HepG2 (cell line): ENCODE data around the gene ADM. TPM values are rescaled to one million over a fixed set of nuclear protein-coding genes. Genes with fewer than 3 reads are reported as not detected.

Experiments
- AGO1 ChIP-seq: fragments of 200-400 bp; formaldehyde crosslinking; IDR thresholded peaks from 2 replicates; pipeline ENCODE4 v1.6.1; 2017; ENCODE audit warnings: mild to moderate bottlenecking, low read depth, low read length, moderate library complexity; ENCODE audit not compliant: poor library complexity, severe bottlenecking
- HMG20B ChIP-seq: conservative IDR thresholded peaks from 2 replicates; pipeline ENCODE4 v1.6.1; 2016; ENCODE audit warnings: missing genetic modification reagents, missing compliant biosample characterization
- KMT2A ChIP-seq: sonication (generic); formaldehyde crosslinking; IDR thresholded peaks from 2 replicates; pipeline ENCODE4 v1.4.0; 2020; ENCODE audit warnings: missing genetic modification reagents
- MAZ ChIP-seq, 2 experiments: sonication (generic) in 1 of 2; formaldehyde crosslinking in 1 of 2; IDR thresholded peaks; 2 replicates each; pipeline versions ENCODE4 v1.5.0 to v1.6.1; 2012 to 2020; ENCODE audit warnings: low read depth in 2 of 2, mild to moderate bottlenecking in 2 of 2, borderline replicate concordance in 1 of 2, improper control_type of control experiment in 1 of 2, low read length in 1 of 2, missing genetic modification reagents in 1 of 2, moderate library complexity in 1 of 2
- SNAI1 ChIP-seq: sonication (generic); formaldehyde crosslinking; IDR thresholded peaks from 2 replicates; pipeline ENCODE4 v1.5.0; 2020; ENCODE audit warnings: mild to moderate bottlenecking, missing genetic modification reagents, borderline replicate concordance
- TEAD3 ChIP-seq: optimal IDR thresholded peaks from 2 replicates; pipeline ENCODE3; 2016; ENCODE audit warnings: borderline replicate concordance
- ZNF136 ChIP-seq: sonication (generic); formaldehyde crosslinking; IDR thresholded peaks from 2 replicates; pipeline ENCODE4 v1.8.1; 2022; ENCODE audit warnings: low read depth, mild to moderate bottlenecking, moderate library complexity, missing genetic modification reagents
- ZNF547 ChIP-seq: sonication (generic); formaldehyde crosslinking; IDR thresholded peaks from 2 replicates; pipeline ENCODE4 v1.5.1; 2020; ENCODE audit warnings: mild to moderate bottlenecking, missing genetic modification reagents
- ZNF614 ChIP-seq: IDR thresholded peaks from 2 replicates; pipeline ENCODE4 v1.6.1; 2018; ENCODE audit warnings: missing biosample characterization, missing genetic modification reagents, inconsistent platforms, borderline replicate concordance
- polyA plus RNA-seq, 8 experiments: library from polyadenylated mRNA; depleted of rRNA in 3 of 8; stranded (reverse) in 7 of 8; unstranded in 1 of 8; fragments of >200 nt; fragmentation: Illumina TruSeq in 4 of 8; extraction: Trizol in 4 of 8; gene quantifications; 2 replicates each; pipeline versions ENCODE4 v1.2.1 to v1.2.3, GENCODE V29; 2011 to 2016; ENCODE audit warnings: low read depth in 4 of 8, missing spikeins in 1 of 8, mixed read lengths in 1 of 8; ENCODE audit not compliant: insufficient read depth in 1 of 8
- total RNA-seq, 5 experiments: library from RNA; depleted of rRNA; stranded (reverse); fragments of >200 nt; fragmentation: Illumina TruSeq; extraction: Trizol; gene quantifications; 2 replicates each; pipeline ENCODE4 v1.2.3, GENCODE V29; 2016; ENCODE audit warnings: low read depth in 1 of 5
- TF ChIP-seq, protein P1 (sequence below): sonication (generic); formaldehyde crosslinking; IDR thresholded peaks from 2 replicates; pipeline ENCODE4 v1.4.0; 2020; ENCODE audit warnings: missing genetic modification reagents, borderline replicate concordance
- TF ChIP-seq, protein P2 (sequence below): sonication (generic); formaldehyde crosslinking; IDR thresholded peaks from 2 replicates; pipeline ENCODE4 v1.5.1; 2020; ENCODE audit warnings: missing genetic modification reagents, mild to moderate bottlenecking, borderline replicate concordance
- TF ChIP-seq, protein P3 (sequence below): sonication (generic); formaldehyde crosslinking; IDR thresholded peaks from 2 replicates; pipeline ENCODE4 v1.4.0; 2020; ENCODE audit warnings: missing genetic modification reagents
- TF ChIP-seq, protein P4 (sequence below): sonication (generic); formaldehyde crosslinking; IDR thresholded peaks from 2 replicates; pipeline ENCODE4 v1.8.1; 2023; ENCODE audit warnings: mild to moderate bottlenecking, missing genetic modification reagents, borderline replicate concordance

The ADM gene
- total and polyA plus RNA-seq, 2 of the 13 experiments (the other 11 are each of a cell fraction or from before 2014, with no cell fraction given), result 10.7 to 26.1 TPM

DNA sequence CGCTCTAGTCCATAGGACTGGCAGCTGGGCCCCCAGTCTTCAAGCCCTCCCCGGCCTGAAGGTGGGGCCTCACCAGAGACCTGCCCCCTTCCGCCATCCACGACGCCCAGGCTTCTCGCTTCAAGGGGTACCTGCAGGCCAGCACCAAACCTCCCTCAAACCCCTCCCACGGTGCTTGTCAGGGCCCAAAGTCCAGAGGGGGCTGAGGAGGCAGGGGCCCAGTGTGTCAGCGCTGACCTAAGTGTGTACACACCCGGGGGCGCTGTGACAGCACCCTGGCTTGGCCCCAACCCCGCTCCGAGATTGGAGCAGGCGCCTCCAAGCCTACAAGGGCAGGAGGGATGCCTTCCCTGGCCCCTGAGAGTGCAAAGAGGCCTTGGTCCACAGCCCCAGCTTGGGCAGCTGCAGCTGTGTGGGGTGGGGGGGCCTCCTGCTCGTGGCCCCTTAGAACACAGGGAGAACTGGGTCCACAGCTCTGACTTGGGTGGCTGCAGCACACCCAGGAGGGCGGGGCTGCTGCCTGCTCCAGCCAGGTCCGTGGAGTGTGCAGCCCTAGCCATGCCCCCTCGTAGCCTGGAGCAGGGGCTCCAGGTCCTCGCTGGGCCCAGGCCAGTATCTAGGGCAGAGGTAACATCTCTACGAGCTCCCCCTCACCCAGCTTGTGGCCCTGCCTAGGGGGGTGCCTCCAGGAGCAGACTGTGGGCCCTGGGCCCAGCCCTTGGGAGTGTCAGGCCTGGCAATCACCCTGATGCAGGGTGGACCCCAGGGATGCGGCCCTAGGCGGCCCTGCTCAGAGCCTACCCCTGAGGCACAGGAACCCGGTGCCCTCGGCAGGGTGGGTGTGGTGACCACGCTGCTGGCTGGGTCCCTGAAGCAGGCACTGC is 15.8 kb upstream of the ADM start (continued):
- TF ChIP-seq, protein P1, sequence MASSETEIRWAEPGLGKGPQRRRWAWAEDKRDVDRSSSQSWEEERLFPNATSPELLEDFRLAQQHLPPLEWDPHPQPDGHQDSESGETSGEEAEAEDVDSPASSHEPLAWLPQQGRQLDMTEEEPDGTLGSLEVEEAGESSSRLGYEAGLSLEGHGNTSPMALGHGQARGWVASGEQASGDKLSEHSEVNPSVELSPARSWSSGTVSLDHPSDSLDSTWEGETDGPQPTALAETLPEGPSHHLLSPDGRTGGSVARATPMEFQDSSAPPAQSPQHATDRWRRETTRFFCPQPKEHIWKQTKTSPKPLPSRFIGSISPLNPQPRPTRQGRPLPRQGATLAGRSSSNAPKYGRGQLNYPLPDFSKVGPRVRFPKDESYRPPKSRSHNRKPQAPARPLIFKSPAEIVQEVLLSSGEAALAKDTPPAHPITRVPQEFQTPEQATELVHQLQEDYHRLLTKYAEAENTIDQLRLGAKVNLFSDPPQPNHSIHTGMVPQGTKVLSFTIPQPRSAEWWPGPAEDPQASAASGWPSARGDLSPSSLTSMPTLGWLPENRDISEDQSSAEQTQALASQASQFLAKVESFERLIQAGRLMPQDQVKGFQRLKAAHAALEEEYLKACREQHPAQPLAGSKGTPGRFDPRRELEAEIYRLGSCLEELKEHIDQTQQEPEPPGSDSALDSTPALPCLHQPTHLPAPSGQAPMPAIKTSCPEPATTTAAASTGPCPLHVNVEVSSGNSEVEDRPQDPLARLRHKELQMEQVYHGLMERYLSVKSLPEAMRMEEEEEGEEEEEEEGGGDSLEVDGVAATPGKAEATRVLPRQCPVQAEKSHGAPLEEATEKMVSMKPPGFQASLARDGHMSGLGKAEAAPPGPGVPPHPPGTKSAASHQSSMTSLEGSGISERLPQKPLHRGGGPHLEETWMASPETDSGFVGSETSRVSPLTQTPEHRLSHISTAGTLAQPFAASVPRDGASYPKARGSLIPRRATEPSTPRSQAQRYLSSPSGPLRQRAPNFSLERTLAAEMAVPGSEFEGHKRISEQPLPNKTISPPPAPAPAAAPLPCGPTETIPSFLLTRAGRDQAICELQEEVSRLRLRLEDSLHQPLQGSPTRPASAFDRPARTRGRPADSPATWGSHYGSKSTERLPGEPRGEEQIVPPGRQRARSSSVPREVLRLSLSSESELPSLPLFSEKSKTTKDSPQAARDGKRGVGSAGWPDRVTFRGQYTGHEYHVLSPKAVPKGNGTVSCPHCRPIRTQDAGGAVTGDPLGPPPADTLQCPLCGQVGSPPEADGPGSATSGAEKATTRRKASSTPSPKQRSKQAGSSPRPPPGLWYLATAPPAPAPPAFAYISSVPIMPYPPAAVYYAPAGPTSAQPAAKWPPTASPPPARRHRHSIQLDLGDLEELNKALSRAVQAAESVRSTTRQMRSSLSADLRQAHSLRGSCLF (CRISPR knock-in tag), result no peak
- TF ChIP-seq, protein P2, sequence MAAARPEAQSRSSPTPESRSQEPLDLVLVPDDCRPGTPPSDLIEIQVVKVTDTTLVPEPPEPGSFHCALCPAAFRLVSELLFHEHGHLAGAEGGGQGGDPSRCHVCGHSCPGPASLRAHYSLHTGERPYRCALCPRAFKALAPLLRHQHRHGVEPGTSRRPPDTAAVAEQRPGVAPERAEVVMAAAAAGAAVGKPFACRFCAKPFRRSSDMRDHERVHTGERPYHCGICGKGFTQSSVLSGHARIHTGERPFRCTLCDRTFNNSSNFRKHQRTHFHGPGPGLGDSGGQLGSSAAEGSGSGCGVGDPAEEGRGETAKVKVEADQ (CRISPR knock-in tag), result peak; percentile 45; the same call in 1 of the 2 replicates
- TF ChIP-seq, protein P3, sequence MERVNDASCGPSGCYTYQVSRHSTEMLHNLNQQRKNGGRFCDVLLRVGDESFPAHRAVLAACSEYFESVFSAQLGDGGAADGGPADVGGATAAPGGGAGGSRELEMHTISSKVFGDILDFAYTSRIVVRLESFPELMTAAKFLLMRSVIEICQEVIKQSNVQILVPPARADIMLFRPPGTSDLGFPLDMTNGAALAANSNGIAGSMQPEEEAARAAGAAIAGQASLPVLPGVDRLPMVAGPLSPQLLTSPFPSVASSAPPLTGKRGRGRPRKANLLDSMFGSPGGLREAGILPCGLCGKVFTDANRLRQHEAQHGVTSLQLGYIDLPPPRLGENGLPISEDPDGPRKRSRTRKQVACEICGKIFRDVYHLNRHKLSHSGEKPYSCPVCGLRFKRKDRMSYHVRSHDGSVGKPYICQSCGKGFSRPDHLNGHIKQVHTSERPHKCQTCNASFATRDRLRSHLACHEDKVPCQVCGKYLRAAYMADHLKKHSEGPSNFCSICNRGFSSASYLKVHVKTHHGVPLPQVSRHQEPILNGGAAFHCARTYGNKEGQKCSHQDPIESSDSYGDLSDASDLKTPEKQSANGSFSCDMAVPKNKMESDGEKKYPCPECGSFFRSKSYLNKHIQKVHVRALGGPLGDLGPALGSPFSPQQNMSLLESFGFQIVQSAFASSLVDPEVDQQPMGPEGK, result peak; percentile 99
- peak; percentile 56; the same call in 1 of the 2 replicates for TF ChIP-seq HMG20B (CRISPR knock-in tag)
- TF ChIP-seq MAZ (IDR thresholded peaks at IDR 0.05; ENCODE audit: borderline replicate concordance, low read depth, low read length), result peak; percentile 93
- peak; percentile 93 for TF ChIP-seq MAZ (CRISPR knock-in tag; IDR thresholded peaks at IDR 0.05; ENCODE audit: low read depth)
- peak; percentile 74 for TF ChIP-seq ZNF547 (CRISPR knock-in tag)
- peak; percentile 89 for TF ChIP-seq SNAI1 (CRISPR knock-in tag)
- TF ChIP-seq, protein P4, sequence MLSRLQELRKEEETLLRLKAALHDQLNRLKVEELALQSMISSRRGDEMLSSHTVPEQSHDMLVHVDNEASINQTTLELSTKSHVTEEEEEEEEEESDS (CRISPR knock-in tag), result no peak
- TF ChIP-seq ZNF136 (CRISPR knock-in tag), result no peak
- TF ChIP-seq TEAD3 (CRISPR knock-in tag), result peak; percentile 49
- TF ChIP-seq ZNF614 (CRISPR knock-in tag), result 0 out of 2 replicates have a peak, but pooled peaks have one; percentile 33
- TF ChIP-seq KMT2A (CRISPR knock-in tag), result peak; percentile 58; the same call in 1 of the 2 replicates
- TF ChIP-seq AGO1, result peak; percentile 40
